GM18498 (cell line): ENCODE measurements around the gene PSMA7.
"Not testable (repeated sequence)": the region's sequence is repeated elsewhere in the genome, so short reads cannot be mapped to it uniquely, and the experiment has no call there.

ENCODE experiments used
- ATAC-seq: cut with Tn5 transposase; IDR thresholded peaks from one replicate; pipeline ENCODE4 v1.9.1; 2021; ENCODE audit warnings: mild to moderate bottlenecking, moderate library complexity; ENCODE audit not compliant: unreplicated experiment

PSMA7 gene

DNA sequence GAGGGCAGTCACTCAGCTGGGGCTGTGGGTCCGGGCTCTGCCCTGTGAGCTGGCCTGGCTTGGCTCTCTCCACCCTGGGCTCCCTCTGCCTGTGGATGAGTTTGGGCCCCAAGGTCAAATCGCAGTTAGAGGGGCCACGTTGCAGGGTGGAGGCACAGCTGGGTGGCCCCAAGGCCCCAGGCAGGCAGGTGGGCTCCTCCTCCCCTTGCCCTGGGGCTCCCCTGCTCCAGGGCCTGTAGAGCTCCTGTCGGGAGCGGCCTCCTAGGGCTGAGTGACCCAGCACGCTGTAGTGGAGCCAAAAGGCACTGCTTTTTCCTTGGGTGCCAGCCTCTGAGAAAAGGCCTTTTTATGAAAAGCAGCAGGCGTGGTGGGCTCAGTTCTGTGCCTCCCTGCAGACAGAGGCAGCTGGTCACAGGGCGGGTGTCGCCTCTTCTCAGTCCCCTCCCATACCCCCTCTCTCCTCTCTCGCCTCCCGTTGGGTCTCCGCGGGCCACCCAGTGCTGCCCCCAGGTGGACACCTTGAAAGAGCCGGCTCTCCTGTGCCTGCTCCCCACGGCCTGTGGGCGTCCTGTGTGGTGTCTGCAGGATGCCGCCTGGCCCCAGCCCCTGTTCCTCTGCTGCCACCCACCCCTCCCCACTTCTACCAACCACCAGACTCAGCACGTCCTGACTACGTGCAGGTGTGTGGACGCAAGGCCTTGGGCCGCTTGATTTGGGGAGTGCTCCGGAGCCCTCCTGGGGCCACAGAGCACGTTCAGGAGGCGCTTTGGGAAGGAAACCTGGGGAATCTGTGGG is 13.6 kb upstream of the PSMA7 start:
- ATAC-seq, result no peak

- ATAC-seq, result no peak
Observed at GRCh38 chr20:62156254-62156556, 13.0 kb upstream of the PSMA7 start.

DNA sequence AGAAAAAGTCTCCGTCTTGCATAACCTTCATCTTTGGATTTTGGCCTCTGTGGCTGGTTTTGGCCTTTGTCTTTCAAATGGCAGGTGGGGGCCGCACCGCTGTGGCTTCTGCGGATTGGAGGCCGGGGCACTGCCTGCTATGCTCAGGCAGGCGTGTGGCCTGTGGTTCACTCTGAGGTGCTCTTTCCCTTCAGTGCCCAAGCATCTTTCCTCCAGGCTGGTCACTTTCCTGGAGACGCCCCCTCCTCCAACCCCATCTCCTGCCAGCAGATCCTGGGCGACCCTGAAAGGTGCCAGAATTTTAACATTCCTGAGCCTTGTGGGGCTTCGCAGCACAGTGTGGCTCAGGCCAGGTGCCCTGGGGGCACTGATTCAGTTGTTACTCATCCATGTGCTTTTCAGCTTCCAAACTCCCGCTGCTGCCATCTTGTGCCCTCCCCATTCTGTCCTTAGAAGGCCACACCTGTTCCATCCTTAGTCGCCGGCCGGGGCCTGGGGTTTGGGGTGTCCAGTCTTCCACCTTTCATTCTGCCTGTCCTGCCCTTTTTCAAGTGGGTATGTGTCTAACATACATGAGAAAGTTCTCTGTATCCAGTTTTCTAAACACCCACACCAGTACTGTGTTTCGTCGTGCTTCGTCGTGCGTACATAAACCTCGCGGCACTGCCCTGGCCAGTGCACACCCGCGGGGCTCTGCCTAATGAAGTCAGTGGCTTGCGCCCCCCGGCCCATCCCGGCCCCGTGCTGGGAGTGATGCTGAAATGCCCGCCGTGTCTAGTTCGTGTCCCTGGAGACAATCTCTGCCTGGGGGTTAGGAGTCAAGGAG is 12.4 kb upstream of the PSMA7 start:
- ATAC-seq, result no peak

- ATAC-seq, result no peak
Observed at GRCh38 chr20:62151835-62152364, 8.7 kb upstream of the PSMA7 start.

GRCh38 chr20:62151225-62151624 is 8.0 kb upstream of the PSMA7 start:
- no peak for ATAC-seq

DNA sequence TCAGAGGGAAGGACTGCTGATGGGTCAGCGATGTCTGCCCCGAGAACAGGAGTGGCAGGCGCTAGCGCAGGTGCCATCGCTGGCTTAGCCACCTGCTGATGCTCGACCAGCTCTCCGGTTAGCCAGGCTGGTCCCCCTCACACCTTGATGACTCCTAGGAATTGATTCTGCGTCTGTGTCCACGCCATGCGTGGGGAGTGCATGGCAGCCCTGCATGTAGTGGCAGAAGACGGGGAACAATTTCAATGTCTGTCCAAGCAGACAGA is 7.0 kb upstream of the PSMA7 start:
- no peak for ATAC-seq

DNA sequence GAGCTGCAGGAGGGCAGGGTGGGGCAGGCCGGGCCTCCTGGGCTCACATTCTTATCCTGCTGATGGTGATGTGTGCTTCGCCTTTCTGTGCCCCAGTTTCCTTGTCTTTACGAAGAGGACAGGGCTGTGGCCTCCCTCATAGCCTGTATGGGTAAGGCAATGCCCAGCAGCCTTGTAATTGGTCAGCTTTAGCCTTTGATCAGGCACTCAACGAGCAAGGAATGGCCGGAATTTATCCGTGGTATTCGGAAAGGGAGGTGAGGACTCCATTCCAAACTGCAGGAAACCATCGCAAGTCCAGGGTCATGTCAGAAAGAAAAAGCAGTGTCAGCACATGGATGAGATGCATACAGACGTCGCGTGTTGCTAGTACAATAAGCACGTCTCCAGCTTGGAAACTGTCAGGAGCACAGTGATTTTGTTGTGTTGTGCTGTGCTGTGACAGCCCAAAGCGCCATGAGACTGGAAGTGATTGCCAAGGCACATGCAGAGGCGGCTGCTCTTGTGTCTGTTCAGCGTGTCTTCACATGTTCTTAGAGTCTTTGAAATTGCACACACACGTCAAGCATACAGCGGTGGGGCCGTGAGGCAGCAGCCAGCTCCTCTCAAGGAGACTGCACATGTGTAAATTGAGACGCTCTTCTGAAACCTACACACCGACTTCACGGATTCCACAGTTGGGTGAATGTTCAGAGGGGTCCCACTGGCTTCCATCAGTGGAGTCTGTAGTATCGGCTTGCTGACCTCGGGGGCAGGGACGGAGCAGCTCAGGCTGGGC is 6.5 kb upstream of the PSMA7 start:
- ATAC-seq, result no peak

DNA sequence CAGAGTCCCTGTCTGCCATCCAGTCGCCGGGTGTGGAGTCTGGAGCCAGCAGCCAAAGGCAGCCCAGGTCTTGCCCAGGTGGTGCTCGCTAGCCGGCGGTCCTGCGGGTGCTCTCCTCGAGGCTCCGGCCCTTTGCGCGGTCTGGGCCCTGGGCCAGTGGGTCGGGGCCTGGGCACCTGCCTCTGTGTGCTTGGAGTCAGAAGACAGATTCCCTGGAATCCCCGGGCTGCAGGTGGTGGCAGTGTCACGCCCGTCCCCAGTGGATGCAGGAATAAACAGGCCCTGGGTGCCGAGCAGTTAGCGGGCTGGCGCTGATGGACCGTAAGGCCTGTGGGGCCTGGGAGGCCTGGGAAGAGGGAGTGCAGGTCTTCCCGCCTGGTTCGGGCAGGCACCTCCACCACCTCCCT is 5.7 kb upstream of the PSMA7 start:
- ATAC-seq, result no peak

GRCh38 chr20:62148383-62148782 is 5.2 kb upstream of the PSMA7 start:
- ATAC-seq, result not testable (repeated sequence)

DNA sequence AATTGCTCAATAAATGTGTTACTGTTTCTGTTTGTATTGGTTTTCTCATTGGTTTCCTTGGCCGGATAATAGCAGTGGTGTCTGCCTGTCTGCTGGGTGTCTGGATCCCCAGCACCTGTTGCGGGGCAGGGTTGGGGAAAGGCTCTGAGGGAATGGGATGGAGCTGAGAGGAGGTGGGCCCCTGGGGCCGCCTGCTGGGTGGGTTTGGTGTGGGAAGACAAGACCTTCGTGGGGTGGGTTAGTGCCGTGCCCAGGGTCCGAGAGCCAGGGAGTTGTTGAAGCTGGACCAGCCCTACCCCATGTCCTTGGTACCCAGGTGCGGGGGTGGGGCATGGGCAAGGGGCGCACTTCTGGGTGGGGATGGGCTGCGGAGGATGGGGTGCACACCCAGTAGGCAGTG is 4.3 kb upstream of the PSMA7 start:
- no peak for ATAC-seq

- ATAC-seq, result no peak
Observed at GRCh38 chr20:62147125-62147524, 3.9 kb upstream of the PSMA7 start.

GRCh38 chr20:62146019-62146755 is 3.0 kb upstream of the PSMA7 start:
- ATAC-seq, result no peak

GRCh38 chr20:62145688-62146018 is 2.5 kb upstream of the PSMA7 start:
- ATAC-seq, result no peak

- ATAC-seq, result peak; percentile 20
Observed at GRCh38 chr20:62143957-62144825, 997 bp upstream of the PSMA7 start.

- peak; percentile 22 for ATAC-seq
Observed at GRCh38 chr20:62142252-62143080, 728 bp downstream of the PSMA7 start.

GRCh38 chr20:62141397-62142251 is 1.6 kb downstream of the PSMA7 start:
- no peak for ATAC-seq

DNA sequence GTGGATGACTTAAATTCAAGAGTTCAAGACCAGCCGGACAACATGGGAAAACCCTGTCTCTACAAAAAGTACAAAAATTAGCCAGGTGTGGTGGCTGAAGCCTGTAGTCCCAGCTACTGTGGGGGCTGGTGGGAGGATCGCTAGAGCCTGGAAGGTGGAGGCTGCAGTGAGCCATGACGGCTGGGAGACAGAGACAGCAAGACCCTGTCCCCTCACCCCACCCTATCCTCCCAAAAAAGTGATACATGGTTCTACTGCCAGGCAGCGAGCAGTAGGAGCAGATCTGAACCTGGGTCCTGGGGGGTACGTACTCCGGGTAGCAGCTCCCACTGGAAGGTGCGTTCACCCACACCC is 2.2 kb downstream of the PSMA7 start:
- no peak for ATAC-seq

DNA sequence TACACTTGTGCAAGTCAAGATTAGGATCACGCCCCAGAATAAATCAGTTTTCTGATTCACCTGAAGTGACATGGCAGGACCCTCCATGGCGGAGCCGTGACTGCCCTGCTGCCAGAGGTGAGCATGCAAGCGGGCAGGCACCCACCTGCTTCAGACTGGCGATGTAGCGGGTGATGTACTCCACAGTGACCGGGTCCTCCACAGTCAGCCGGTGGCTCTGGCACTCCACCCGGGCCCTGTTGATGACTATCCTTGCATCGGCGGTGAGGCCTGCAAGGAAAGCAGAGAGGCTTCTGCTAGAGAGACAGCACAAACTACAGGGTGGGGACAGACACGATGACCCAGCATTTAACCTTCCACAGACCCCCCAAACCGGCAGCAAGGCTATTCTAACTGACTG is 3.6 kb downstream of the PSMA7 start:
- ATAC-seq, result no peak
